CD14-positive monocyte (primary cell): ENCODE measurements around the gene DTNB. TPM values are rescaled to one million over a fixed set of nuclear protein-coding genes. Genes with fewer than 3 reads are reported as not detected.
"Not testable (repeated sequence)": the region's sequence is repeated elsewhere in the genome, so short reads cannot be mapped to it uniquely, and the experiment has no call there.

Experiments used
- DNase-seq, 3 donors: peaks; one replicate each; pipeline ENCODE4 v3.0.0-alpha.2; 2011 to 2022
- H2AFZ ChIP-seq: 2 replicates; pipeline ENCODE4 v1.6.0; 2012; ENCODE audit warnings: mild to moderate bottlenecking, low read depth, low read length, inconsistent platforms; ENCODE audit not compliant: insufficient read depth, poor library complexity, severe bottlenecking
- H3K27ac ChIP-seq, 2 donors: 1 replicate in 1 of 2; 2 replicates in 1 of 2; pipeline ENCODE4 v1.5.1; 2012 to 2013; ENCODE audit warnings: low read length in 2 of 2, control low read depth in 1 of 2, inconsistent platforms in 1 of 2, low read depth in 1 of 2, mild to moderate bottlenecking in 1 of 2
- H3K27me3 ChIP-seq, 2 donors: one replicate each; pipeline versions ENCODE4 v1.6.0 to v1.6.1; 2011 to 2013; ENCODE audit warnings: low read length in 2 of 2; ENCODE audit not compliant: control insufficient read depth in 2 of 2, insufficient read depth in 2 of 2
- H3K36me3 ChIP-seq, 2 donors: replicated peaks in 1 of 2; 1 replicate in 1 of 2; 2 replicates in 1 of 2; pipeline versions ENCODE4 v1.5.1 to v1.6.1; 2012 to 2013; ENCODE audit warnings: low read length in 2 of 2, control low read depth in 1 of 2, inconsistent platforms in 1 of 2, mild to moderate bottlenecking in 1 of 2; ENCODE audit not compliant: insufficient read depth in 2 of 2, control insufficient read depth in 1 of 2
- H3K4me1 ChIP-seq, 2 donors: 1 replicate in 1 of 2; 2 replicates in 1 of 2; pipeline versions ENCODE4 v1.5.1 to v1.6.1; 2012 to 2013; ENCODE audit warnings: low read length in 2 of 2, control low read depth in 1 of 2, inconsistent platforms in 1 of 2, mild to moderate bottlenecking in 1 of 2, moderate library complexity in 1 of 2; ENCODE audit not compliant: insufficient read depth in 2 of 2, control insufficient read depth in 1 of 2
- H3K4me2 ChIP-seq: replicated peaks from 2 replicates; pipeline ENCODE3; 2012; ENCODE audit warnings: low read length, moderate library complexity, mild to moderate bottlenecking; ENCODE audit not compliant: poor library complexity, severe bottlenecking; ENCODE audit errors: extremely low read depth
- H3K4me3 ChIP-seq, 3 experiments: fragments of 200-600 bp in 1 of 3; sonication (generic) in 1 of 3; replicated peaks in 1 of 3; 1 replicate in 2 of 3; 2 replicates in 1 of 3; pipeline ENCODE4 v1.5.1; 2011 to 2013; ENCODE audit warnings: low read length in 3 of 3, mild to moderate bottlenecking in 3 of 3, control low read depth in 2 of 3, low read depth in 2 of 3, inconsistent platforms in 1 of 3, moderate library complexity in 1 of 3
- H3K79me2 ChIP-seq: 2 replicates; pipeline ENCODE4 v1.6.0; 2012; ENCODE audit warnings: mild to moderate bottlenecking, control low read depth, inconsistent platforms, low read length, moderate library complexity; ENCODE audit not compliant: insufficient read depth
- H3K9ac ChIP-seq: 2 replicates; pipeline ENCODE4 v1.6.0; 2017; ENCODE audit warnings: low read length, mild to moderate bottlenecking; ENCODE audit not compliant: insufficient read depth, poor library complexity, severe bottlenecking
- H3K9me3 ChIP-seq, 2 donors: replicated peaks in 1 of 2; 1 replicate in 1 of 2; 2 replicates in 1 of 2; pipeline versions ENCODE4 v1.5.1 to v1.6.1; 2012 to 2013; ENCODE audit warnings: low read length in 2 of 2, control low read depth in 1 of 2; ENCODE audit not compliant: control insufficient read depth in 1 of 2, insufficient read depth in 1 of 2
- H4K20me1 ChIP-seq: 2 replicates; pipeline ENCODE4 v1.6.0; 2012; ENCODE audit warnings: mild to moderate bottlenecking, low read length, control low read depth, moderate library complexity; ENCODE audit not compliant: insufficient read depth
- H3K27ac Mint-ChIP-seq, 7 donors: one replicate each; pipeline ENCODE4 v1.8.0; 2020; ENCODE audit warnings: mild to moderate bottlenecking in 7 of 7, mixed read lengths in 7 of 7, moderate library complexity in 6 of 7, inconsistent platforms in 2 of 7
- H3K27me3 Mint-ChIP-seq, 3 donors: one replicate each; pipeline ENCODE4 v1.8.0; 2021 to 2022; ENCODE audit warnings: low read depth in 3 of 3, mild to moderate bottlenecking in 3 of 3, mixed read lengths in 3 of 3, moderate library complexity in 3 of 3, inconsistent platforms in 1 of 3
- H3K36me3 Mint-ChIP-seq, 2 donors: one replicate each; pipeline ENCODE4 v1.8.0; 2020; ENCODE audit warnings: mixed read lengths in 2 of 2, inconsistent platforms in 1 of 2, mild to moderate bottlenecking in 1 of 2
- H3K4me1 Mint-ChIP-seq: one replicate; pipeline ENCODE4 v1.8.0; 2020; ENCODE audit warnings: mild to moderate bottlenecking, mixed read lengths
- H3K4me3 Mint-ChIP-seq, 2 donors: one replicate each; pipeline ENCODE4 v1.8.0; 2020; ENCODE audit warnings: mild to moderate bottlenecking in 2 of 2, mixed read lengths in 2 of 2, moderate library complexity in 1 of 2
- H3K9me3 Mint-ChIP-seq, 7 donors: one replicate each; pipeline ENCODE4 v1.8.0; 2020 to 2022; ENCODE audit warnings: mixed read lengths in 7 of 7, mild to moderate bottlenecking in 6 of 7, moderate library complexity in 6 of 7, inconsistent platforms in 2 of 7
- CTCF ChIP-seq: fragments of 200-600 bp; IDR thresholded peaks from one replicate; pipeline ENCODE4 v1.8.0; 2022; ENCODE audit warnings: antibody characterized with exemption, mild to moderate bottlenecking
- WGBS: methylation state at CpG from one replicate; pipeline ENCODE4 v1.1.5; 2013; ENCODE audit warnings: missing lambda C conversion rate; ENCODE audit not compliant: insufficient coverage; 5-methylcytosine and 5-hydroxymethylcytosine counted together
- intact Hi-C, 2 donors: fragments of 100-400 bp; cut with micrococcal nuclease; formaldehyde crosslinking; loops; one replicate each; pipeline versions ENCODE4 v1.15.0 to v1.15.1; 2023
- polyA plus RNA-seq, 3 donors: library from polyadenylated mRNA; depleted of rRNA in 1 of 3; unstranded in 2 of 3; stranded (reverse) in 1 of 3; fragments of 300-500 nt in 2 of 3; fragments of >200 nt in 1 of 3; fragmentation: Illumina TruSeq in 2 of 3; gene quantifications; 1 replicate in 2 of 3; 2 replicates in 1 of 3; pipeline ENCODE4 v1.2.3, GENCODE V29; 2012 to 2021

The DTNB gene
- polyA plus RNA-seq, 3 donors, result 3.0 to 4.2 (median 3.3) TPM

GRCh38 chr2:25639131-25639530 lies 34.2 kb downstream of the DTNB start:
- Mint-ChIP-seq H3K4me3 (no peak overlapping the region), H3K9me3 (peaks cover 0 to 3% (median 2%) of the 10 kb centered on the region in 7 donors), H3K36me3 (peaks cover 6 to 7% of the 10 kb centered on the region in 2 donors), H3K27ac (no peak overlapping the region), H3K4me1 (no peaks in the 10 kb centered on the region), H3K27me3 (peaks cover 0 to 3% (median 0%) of the 10 kb centered on the region in 3 donors)
- H3K36me3 ChIP-seq, result no peaks in the 10 kb centered on the region
- no peak overlapping the region for H3K4me3 ChIP-seq
- no peak for DNase-seq
- H3K79me2 ChIP-seq, result no peaks in the 10 kb centered on the region
- H3K4me1 ChIP-seq, result no peaks in the 10 kb centered on the region
- no peak overlapping the region for H3K9ac ChIP-seq
- H3K27me3 ChIP-seq, result no peaks in the 10 kb centered on the region
- no peaks in the 10 kb centered on the region for H4K20me1 ChIP-seq
- no peaks in the 10 kb centered on the region for H3K9me3 ChIP-seq
- H3K27ac ChIP-seq, result no peak overlapping the region
- intact Hi-C loops, result no loop called here
- H2AFZ ChIP-seq, result no peak overlapping the region
- no peak overlapping the region for H3K4me2 ChIP-seq
- no peak for TF ChIP-seq CTCF
- WGBS, result 86% methylated on average over 2 of the region's 9 CpGs

GRCh38 chr2:25635797-25636196 lies 37.6 kb downstream of the DTNB start:
- H4K20me1 ChIP-seq, result no peaks in the 10 kb centered on the region
- no peaks in the 10 kb centered on the region for H3K79me2 ChIP-seq
- H3K9me3 ChIP-seq, result no peaks in the 10 kb centered on the region
- TF ChIP-seq CTCF, result no peak
- H3K4me3 Mint-ChIP-seq, result no peak overlapping the region
- peaks cover 0 to 5% (median 2%) of the 10 kb centered on the region in 7 donors for H3K9me3 Mint-ChIP-seq
- H3K4me3 ChIP-seq, result no peak overlapping the region
- DNase-seq, result no peak
- intact Hi-C loops, result no loop called here
- no peak overlapping the region for H3K9ac ChIP-seq
- no peak overlapping the region for H3K27ac ChIP-seq
- no peak overlapping the region for H3K27ac Mint-ChIP-seq
- peaks cover 6% of the 10 kb centered on the region for H3K4me1 Mint-ChIP-seq
- no peaks in the 10 kb centered on the region for H3K4me1 ChIP-seq
- H3K4me2 ChIP-seq, result no peak overlapping the region
- peaks cover 0 to 3% (median 0%) of the 10 kb centered on the region in 3 donors for H3K27me3 Mint-ChIP-seq
- H3K36me3 ChIP-seq, result no peaks in the 10 kb centered on the region
- H3K36me3 Mint-ChIP-seq, result peaks cover 2 to 6% of the 10 kb centered on the region in 2 donors
- H3K27me3 ChIP-seq, result no peaks in the 10 kb centered on the region
- H2AFZ ChIP-seq, result no peak overlapping the region
- WGBS, result no CpG with 5 or more reads among the region's 1 CpG

- H3K4me1 Mint-ChIP-seq, H3K27ac Mint-ChIP-seq, H3K4me2 ChIP-seq, H3K36me3 ChIP-seq, H3K27me3 Mint-ChIP-seq, H3K9me3 Mint-ChIP-seq, H3K9me3 ChIP-seq, H3K27me3 ChIP-seq, H3K79me2 ChIP-seq, H3K36me3 Mint-ChIP-seq, DNase-seq, intact Hi-C loops, H3K4me3 Mint-ChIP-seq, H3K4me1 ChIP-seq, H3K27ac ChIP-seq, H2AFZ ChIP-seq, H4K20me1 ChIP-seq, H3K4me3 ChIP-seq, H3K9ac ChIP-seq: not testable (repeated sequence)
- 98% methylated on average over 9 of the region's 34 CpGs for WGBS
Measured at GRCh38 chr2:25633801-25634200, 39.6 kb downstream of the DTNB start.
